K562 (cell line): ENCODE measurements around the gene TTLL11. TPM values are rescaled to one million over a fixed set of nuclear protein-coding genes. Genes with fewer than 3 reads are reported as not detected.

Source experiments
- AFF1 ChIP-seq, 2 experiments: fragments of 450-650 bp; IDR thresholded peaks; 2 replicates each; pipeline ENCODE4 v1.6.1; 2018; ENCODE audit warnings: mild to moderate bottlenecking in 2 of 2, low read depth in 1 of 2; ENCODE audit not compliant: partially characterized antibody in 2 of 2
- ATF6 ChIP-seq: sonication (generic); formaldehyde crosslinking; IDR thresholded peaks from 2 replicates; pipeline ENCODE4 v1.4.0; 2020; ENCODE audit warnings: mild to moderate bottlenecking, missing genetic modification reagents
- ATF7 ChIP-seq: fragments of 450-650 bp; IDR thresholded peaks from 2 replicates; pipeline ENCODE4 v1.7.1; 2014; ENCODE audit warnings: mild to moderate bottlenecking, moderate library complexity
- CAMTA2 ChIP-seq: fragments of 250-450 bp; sonication (Bioruptor Pico); conservative IDR thresholded peaks from 2 replicates; pipeline ENCODE4 v1.5.1; 2022
- CHCHD3 ChIP-seq: fragments of 250-450 bp; sonication (Bioruptor Pico); IDR thresholded peaks from 2 replicates; pipeline ENCODE4 v2.1.2; 2022; ENCODE audit warnings: mild to moderate bottlenecking
- CREB1 ChIP-seq, 2 experiments: sonication (generic) in 1 of 2; formaldehyde crosslinking in 1 of 2; IDR thresholded peaks; 2 replicates each; pipeline versions ENCODE4 v1.6.1 to v1.8.0; 2012 to 2022; ENCODE audit warnings: inconsistent platforms in 1 of 2, mild to moderate bottlenecking in 1 of 2, missing genetic modification reagents in 1 of 2, moderate library complexity in 1 of 2
- CREM ChIP-seq: IDR thresholded peaks from 2 replicates; pipeline ENCODE4 v1.6.1; 2014; ENCODE audit warnings: antibody characterized with exemption, low read depth
- E2F8 ChIP-seq: fragments of 450-650 bp; IDR thresholded peaks from 2 replicates; pipeline ENCODE4 v1.7.1; 2018; ENCODE audit warnings: mild to moderate bottlenecking, low read depth; ENCODE audit not compliant: partially characterized antibody
- ELK3 ChIP-seq: fragments of 450-650 bp; formaldehyde crosslinking; IDR thresholded peaks from 2 replicates; pipeline ENCODE4 v1.4.0; 2020; ENCODE audit warnings: mild to moderate bottlenecking
- GABPB1 ChIP-seq: sonication (generic); formaldehyde crosslinking; IDR thresholded peaks from 2 replicates; pipeline ENCODE4 v1.8.0; 2022; ENCODE audit warnings: mild to moderate bottlenecking, missing genetic modification reagents
- HDAC8 ChIP-seq: fragments of 450-650 bp; IDR thresholded peaks from 2 replicates; pipeline ENCODE4 v1.6.1; 2016; ENCODE audit warnings: mild to moderate bottlenecking, missing genetic modification characterization, moderate library complexity, missing compliant biosample characterization
- MTA2 ChIP-seq: fragments of 450-650 bp; IDR thresholded peaks from 2 replicates; pipeline ENCODE4 v1.6.1; 2016; ENCODE audit warnings: low read depth
- ZBTB49 ChIP-seq: sonication (generic); formaldehyde crosslinking; IDR thresholded peaks from 2 replicates; pipeline ENCODE4 v1.8.0; 2022; ENCODE audit warnings: missing genetic modification reagents, mild to moderate bottlenecking, borderline replicate concordance
- ZNF165 ChIP-seq: fragments of 250-450 bp; sonication (Bioruptor Pico); IDR thresholded peaks from 2 replicates; pipeline ENCODE4 v1.4.0; 2020; ENCODE audit warnings: borderline replicate concordance
- ZNF707 ChIP-seq: fragments of 250-450 bp; sonication (Bioruptor Pico); conservative IDR thresholded peaks from 2 replicates; pipeline ENCODE4 v1.8.0; 2022; ENCODE audit warnings: inconsistent platforms, mild to moderate bottlenecking, moderate library complexity
- polyA plus RNA-seq, 8 experiments: library from polyadenylated mRNA; depleted of rRNA in 4 of 8; stranded (reverse) in 5 of 8; unstranded in 3 of 8; fragments of >200 nt; fragmentation: Nextera tagmentation in 2 of 8; fragmentation: Illumina TruSeq in 1 of 8; extraction: Ambion mirVana in 2 of 8; extraction: Trizol in 1 of 8; gene quantifications; 2 replicates each; pipeline versions ENCODE4 v1.2.1 to v1.2.3, GENCODE V29; 2011 to 2014; ENCODE audit warnings: inconsistent platforms in 1 of 8, missing spikeins in 1 of 8
- total RNA-seq, 7 experiments: library from RNA; depleted of rRNA in 6 of 7; stranded (reverse); fragments of >200 nt in 6 of 7; fragmentation: Illumina TruSeq in 2 of 7; extraction: Trizol in 2 of 7; gene quantifications; 2 replicates each; pipeline versions ENCODE4 v1.2.1 to v1.2.3, GENCODE V29; 2011 to 2021; ENCODE audit warnings: low replicate concordance in 1 of 7

The TTLL11 gene
- total and polyA plus RNA-seq, 9 of the 15 experiments (the other 6 are each of a cell fraction or from before 2014, with no cell fraction given) = 0.83 to 4.4 (median 2.7) TPM

GRCh38 chr9:122134822-122135528 lies 41.9 kb upstream of the TTLL11 start (continued):
- TF ChIP-seq E2F8 (no peak), ELK3 (CRISPR knock-in tag) (no peak), ATF7 (peak; percentile 66; the same call in 1 of the 2 replicates), ATF6 (CRISPR knock-in tag) (no peak), GABPB1 (CRISPR knock-in tag) (no peak), CAMTA2 (CRISPR knock-in tag) (no peak), CREM (peak; percentile 87), CHCHD3 (no peak), AFF1 (IDR thresholded peaks at IDR 0.05; ENCODE audit: low read depth in 1 of 2, partially characterized antibody in 2 of 2) (no peak), CREB1 (IDR thresholded peaks at IDR 0.05) (0 out of 2 replicates have a peak, but pooled peaks have one; percentile 36), CREB1 (CRISPR knock-in tag; IDR thresholded peaks at IDR 0.05) (no peak), MTA2 (no peak), ZBTB49 (CRISPR knock-in tag) (no peak), ZNF707 (no peak), ZNF165 (CRISPR knock-in tag) (no peak), HDAC8 (no peak)
